NK-92 (cell line): ENCODE results near the gene SLC24A3.

ENCODE experiments used
- DNase-seq: peaks from one replicate; lab custom pipeline; 2025; ENCODE audit not compliant: unreplicated experiment; lab: John Stamatoyannopoulos, UW

The SLC24A3 gene

GRCh38 chr20:19336631-19337030 lies 124.2 kb downstream of the SLC24A3 start:
- no peak for DNase-seq

GRCh38 chr20:19338380-19338779 lies 125.9 kb downstream of the SLC24A3 start:
- no peak for DNase-seq

- DNase-seq = no peak
Measured at GRCh38 chr20:19338960-19339359, 126.5 kb downstream of the SLC24A3 start.

DNA sequence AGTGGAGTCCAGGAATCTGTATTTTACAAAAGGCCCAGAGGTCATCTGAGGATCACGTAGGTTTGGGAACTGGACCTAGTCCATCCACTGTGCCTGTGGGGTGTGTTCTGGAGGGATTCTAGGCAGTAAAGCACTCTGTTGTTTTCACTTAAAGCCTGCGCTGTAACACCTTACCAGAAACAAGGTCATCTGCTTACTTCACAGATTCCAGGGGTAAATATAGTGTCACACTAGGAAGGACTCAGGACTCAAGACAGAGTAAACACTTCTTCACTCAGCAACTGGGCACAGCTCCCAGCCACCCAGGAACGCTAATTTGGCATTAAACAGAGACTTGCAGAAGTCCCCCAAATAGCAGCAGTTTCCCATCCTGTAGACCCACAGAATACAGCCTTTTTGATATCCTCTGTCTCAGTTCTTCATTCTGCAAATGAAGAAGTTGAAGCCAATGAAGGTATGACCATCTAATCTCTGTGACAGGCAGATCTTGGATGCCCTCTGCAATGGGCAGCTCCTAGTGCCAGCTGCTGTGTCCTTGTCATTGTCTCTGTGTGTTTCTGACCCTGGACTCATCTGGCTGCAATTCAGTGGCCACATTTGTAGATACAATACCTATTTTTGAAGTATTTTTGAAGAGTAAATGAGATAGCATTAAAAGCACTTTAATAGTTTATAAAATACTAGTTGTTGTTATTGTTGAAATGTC lies 129.1 kb downstream of the SLC24A3 start:
- DNase-seq = no peak

GRCh38 chr20:19344341-19344740 lies 131.9 kb downstream of the SLC24A3 start:
- DNase-seq = no peak

- DNase-seq = no peak
Measured at GRCh38 chr20:19347943-19348456, 135.6 kb downstream of the SLC24A3 start.

DNA sequence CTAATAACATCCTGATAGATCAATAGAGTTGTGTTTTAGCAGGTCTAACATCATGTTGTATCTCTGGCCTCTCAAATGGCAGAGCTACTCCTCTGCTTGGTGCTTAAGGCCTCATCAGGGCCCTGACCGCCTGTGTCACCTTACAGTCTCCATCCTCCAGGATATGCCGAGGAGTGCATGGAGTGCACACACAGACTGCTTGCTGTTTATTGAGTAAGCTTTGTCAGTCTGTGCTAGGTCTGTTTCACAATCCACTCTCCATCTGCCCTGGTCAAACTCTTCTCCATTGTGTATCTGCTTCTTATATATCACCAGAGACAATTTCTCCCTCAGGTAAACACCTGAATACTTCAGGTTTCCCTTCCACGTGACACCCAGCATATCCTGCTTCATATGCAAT lies 136.1 kb downstream of the SLC24A3 start:
- no peak for DNase-seq

DNA sequence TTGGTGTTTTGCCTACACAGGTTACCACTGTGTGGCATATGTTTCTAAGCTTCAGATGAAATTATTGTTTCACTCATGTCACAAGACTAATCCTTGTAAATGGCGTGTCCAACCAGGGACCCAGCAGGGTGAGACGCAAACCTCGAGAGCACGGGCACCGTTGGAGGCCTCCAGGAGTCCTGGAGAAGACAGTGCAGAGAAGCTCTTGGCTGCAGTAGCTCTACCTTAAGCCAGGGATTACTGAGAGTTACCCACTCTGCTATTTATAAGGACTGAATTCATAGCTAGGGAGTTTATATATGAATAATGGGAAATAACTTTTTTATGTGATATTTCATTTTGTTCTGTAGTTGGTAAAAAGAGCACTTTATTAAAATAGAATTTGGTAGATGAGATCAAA lies 137.4 kb downstream of the SLC24A3 start:
- DNase-seq = no peak

GRCh38 chr20:19351542-19351941 lies 139.1 kb downstream of the SLC24A3 start:
- DNase-seq = no peak

DNA sequence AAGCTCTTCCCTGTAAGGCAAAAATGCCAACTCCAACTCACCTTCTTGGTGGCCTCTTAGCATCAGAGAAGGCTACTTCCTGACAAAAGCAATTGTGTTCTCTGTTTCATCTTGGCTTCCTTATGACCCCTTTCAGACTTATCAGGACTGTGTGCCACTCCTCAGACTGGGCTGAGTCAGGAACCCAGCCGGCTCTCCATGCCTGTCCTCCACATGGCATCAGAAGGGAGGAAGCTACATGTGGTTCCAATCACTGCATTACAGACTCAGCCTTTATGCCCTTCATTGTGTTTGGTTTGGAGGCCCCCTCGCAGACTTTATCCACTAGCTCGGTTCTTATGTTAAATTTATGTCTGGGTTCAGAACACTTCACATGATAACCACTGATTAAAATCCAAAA lies 142.5 kb downstream of the SLC24A3 start:
- no peak for DNase-seq

GRCh38 chr20:19361790-19362189 lies 149.3 kb downstream of the SLC24A3 start:
- no peak for DNase-seq

DNA sequence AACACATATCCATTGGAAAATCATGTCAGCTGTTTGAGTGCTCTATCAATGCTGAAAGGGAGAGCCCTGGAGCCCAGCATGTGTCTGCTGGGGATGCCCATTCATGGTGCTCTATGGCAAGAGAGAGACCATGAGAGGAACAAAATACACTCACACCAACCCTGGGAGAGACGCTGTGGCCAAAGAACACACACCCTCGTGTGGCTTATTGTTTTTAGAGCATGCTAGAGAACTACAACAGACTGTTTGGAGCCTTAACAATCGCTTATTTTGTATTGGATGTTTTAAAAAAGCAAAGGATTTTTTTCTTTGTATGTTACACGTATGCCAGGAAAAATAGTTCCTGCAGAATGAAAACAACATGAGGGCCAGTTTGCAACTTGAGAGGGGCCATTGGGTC lies 151.0 kb downstream of the SLC24A3 start:
- no peak for DNase-seq

GRCh38 chr20:19367591-19367990 lies 155.1 kb downstream of the SLC24A3 start:
- no peak for DNase-seq

DNA sequence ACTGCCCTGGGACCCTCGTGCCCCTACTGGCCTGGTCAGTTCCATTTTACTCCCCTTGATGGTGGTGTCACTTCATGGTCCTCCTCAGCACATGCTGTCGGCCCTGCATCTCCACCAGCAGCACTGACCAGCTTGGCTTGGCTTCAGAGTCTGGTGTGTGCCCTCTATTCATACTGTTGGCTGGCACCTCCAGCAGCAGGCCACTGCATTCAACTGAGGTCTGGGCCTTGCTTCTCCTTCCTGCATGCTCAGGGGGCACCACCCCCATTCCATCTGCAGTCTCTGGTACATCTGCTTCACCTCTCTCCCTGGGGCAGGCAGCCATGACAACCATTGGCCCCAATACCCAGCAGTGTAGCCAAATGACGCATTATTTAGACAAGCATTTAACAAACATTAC lies 155.9 kb downstream of the SLC24A3 start:
- no peak for DNase-seq

DNA sequence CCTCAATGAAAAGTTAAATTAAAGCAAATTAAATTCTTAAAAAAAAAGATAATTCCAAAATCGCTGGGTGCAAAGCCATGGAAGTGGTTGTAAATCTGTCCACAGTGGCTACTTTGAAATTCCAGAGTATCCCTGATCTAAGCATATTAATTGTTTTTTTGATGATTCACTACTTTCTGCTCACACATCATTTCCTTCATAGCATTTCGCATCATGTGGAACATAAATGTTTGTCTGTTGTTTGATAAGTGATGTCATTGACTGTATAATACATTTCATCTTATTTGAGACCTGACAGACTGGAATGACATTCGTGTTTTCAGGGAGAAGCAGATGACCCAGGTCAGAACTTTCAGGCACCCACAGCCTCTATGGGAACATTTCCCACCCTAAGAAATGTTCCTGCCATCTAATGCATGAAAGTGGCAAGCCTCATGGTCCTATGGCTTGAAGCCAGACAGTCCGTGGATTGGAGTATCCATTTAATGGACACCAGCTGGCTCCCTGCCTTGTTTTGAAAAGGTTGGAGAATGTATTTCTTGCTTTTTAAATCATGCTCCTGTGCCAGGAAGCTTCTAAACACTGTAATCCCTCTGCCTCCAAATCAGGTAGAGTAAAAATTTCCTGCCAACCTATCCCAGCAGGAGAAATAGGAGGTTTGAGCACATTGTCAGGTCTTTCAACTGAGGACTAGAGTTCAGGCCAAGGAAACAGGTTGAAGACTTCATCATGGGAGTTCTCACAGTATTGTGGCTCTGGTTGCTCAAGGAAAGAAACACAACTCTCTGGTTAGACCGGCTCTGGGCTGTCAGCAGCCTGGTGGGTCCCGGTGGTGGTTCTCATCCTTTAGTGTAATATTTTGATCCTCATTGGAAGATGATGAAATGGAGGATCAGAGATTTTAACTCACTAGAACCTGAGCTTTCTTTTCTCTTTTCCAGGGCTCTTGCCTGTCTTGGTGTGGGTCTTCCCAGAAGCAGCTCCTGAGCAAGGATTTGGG lies 157.9 kb downstream of the SLC24A3 start:
- DNase-seq = no peak

- DNase-seq = no peak
Measured at GRCh38 chr20:19371112-19371511, 158.7 kb downstream of the SLC24A3 start.

DNA sequence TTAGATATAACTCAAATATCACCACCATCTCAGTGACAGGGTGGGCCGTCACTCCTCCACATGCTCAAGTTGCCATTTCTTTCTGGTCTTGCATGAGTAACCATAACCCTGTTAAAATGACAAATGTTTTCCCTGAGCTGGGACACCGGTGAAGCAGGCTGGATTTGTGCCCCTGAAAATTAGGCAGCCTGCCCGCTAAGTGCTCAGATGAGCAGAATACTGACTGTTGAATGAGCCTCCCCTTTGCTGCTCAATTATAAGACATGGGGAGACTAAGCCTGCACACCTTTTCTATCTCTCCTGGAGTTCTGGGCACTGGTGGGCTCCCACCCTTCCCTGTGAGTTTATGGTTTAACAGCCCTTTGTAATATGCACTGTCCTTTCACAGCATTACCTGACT lies 161.8 kb downstream of the SLC24A3 start:
- no peak for DNase-seq

DNA sequence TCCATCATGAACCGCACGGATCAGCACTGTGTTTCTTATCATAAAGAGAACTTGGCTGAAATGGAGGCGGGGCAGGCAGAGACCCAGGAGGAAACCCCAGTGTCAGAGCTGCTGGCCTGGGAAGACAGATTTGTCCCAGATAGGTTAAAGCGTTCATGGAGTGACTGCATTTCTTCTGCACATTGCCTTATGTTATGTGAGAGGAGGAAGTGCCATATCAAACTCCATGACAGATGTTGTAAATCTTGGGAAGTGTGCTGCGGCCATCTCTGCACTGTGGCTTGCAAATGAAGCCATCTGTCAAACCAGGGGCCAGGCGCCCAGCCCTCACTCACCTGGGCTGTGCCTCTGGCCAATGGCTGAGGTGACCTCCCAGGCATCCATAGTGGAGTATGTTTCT lies 163.0 kb downstream of the SLC24A3 start:
- no peak for DNase-seq

- DNase-seq = no peak
Measured at GRCh38 chr20:19375801-19376200, 163.4 kb downstream of the SLC24A3 start.

GRCh38 chr20:19376451-19377229 lies 164.2 kb downstream of the SLC24A3 start:
- DNase-seq = no peak

GRCh38 chr20:19378058-19378457 lies 165.6 kb downstream of the SLC24A3 start:
- DNase-seq = no peak
